ENCODE results near the gene LPCAT1.
"Not testable (repeated sequence)": the region's sequence is repeated elsewhere in the genome, so short reads cannot be mapped to it uniquely, and the experiment has no call there.

LPCAT1 gene

DNA sequence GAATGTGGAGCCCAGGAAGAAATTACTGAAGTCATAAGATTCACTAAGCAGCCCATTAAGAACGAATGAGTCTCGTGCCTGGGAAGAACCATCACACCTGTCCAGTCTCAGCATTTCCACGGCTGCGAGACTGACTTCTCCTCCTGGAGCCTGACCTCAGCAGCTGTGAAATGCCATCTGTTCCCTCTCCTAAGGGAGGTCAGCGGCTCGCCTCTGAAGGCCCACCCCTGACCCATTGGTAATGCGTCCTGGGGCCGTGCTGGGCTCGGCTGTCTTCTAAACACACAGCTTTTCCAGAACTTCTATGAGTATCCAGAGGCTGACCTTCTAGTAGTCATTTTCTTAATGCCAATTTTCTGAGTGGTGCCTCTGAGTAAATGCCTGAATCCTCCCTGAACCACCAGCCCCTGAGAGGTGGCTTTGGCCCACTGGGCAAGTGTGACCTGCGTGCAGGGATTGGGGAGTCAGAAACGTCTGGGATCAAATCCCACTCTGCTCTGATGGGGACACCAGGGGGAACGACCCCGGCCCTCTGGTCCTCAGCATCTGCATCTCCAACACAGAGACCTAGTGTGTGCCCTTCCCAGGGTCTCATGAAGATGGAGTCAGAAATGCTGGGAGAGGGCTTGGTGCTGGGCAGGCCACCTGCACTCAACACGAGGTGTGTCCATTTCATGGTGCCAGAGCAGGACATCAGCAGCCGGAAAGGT lies 84.2 kb downstream of the LPCAT1 start:
- DNase-seq = no peak

DNA sequence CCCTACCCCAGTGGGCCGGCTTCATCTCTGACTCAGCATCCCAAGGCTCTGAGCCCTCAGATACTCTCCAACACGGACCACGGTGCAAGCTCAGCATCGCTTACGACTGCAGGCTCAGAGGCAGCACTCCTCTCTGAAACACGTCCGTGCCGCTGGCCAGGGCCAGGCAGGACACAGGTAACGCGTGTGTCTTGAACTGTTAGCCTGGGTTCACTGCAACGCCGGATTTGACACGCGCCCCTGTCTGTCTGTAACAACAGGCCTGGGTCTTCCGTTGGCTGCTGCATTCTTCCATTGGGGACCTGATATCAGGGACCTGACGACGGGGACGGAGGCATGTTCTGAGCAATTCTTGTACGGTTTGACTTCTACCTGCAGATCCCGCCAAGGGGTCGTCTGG lies 84.9 kb downstream of the LPCAT1 start:
- no peak for DNase-seq

DNA sequence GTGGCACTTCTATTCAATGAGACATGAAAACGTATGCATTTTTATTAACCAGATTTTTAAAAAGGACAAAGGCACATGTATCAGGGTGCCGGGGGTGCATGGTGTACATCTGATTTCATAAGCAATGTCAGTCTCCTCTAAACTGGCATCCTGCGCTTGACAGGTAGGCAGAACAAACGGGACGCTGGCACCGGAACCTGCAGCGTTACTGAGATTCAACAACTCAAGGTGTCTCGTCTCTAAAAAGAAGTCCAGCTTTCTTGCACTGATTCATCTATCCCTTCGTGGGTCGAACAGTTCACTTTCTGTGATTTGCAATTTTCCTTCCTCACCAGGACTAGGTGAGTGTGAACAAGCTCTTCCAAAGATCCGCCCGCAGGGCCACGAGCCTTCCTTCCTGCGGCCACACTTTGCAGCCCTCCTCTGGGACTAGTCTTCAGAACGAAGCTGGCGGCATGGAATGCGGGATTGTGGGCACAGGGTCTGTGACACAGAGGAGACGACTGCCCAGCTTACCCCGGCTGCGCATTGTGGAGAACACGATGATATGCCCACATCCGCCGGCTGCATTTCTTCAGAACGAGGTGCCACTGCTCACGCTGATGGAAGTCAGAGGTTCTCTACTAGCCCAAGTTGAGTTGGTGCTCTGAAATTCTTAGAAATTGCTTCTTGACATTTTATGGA lies 85.7 kb downstream of the LPCAT1 start:
- DNase-seq = peak in 1 of 2 donors; percentile 6

DNA sequence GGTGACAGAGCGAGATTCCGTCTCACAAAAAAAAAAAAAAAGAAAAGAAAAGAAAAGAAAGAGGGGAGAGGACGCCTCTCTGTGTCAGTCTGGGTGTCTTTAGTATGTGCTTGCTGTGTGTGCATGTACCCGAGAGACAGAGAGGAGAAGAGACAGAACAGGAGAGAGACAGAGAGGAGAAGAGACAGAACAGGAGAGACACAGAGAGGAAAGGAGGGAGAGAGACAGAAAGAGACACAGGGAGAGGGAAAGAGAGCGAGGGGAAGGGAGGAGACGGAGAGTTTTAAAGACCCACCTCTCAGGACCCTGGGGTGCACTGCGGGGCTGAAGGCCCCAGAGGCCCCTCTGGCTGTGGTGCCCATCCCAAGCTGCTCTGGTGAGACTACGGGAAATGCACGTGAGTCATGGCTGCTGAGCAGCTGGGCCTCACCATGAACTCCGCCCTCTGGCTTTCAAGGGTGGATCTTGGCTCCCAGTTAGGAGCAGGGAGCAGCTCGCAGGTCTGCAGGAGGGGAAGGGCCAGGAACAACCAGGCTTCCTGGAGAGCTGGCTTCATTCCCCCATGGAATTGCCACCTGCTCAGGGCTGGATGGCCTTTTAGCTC lies 86.4 kb downstream of the LPCAT1 start:
- no peak for DNase-seq

DNA sequence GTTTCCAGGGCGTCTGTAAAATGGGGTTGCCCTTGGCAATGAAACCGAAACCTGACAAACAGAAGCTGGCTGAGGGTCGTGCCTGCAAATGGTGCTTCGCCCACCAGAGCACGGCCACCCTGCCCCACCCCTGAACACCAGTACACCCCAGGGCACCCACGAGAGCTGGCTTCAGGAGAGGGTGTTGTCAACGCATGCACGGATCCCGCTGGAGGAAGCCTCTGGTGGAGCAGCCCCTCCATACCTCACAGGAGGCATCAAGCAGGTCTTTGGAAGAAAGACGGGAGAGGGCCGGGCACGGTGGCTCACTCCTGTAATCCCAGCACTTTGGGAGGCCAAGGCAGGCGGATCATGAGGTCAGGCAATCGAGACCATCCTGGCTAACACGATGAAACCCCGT lies 87.1 kb downstream of the LPCAT1 start:
- DNase-seq = peak in 1 of 2 donors; percentile 10

DNA sequence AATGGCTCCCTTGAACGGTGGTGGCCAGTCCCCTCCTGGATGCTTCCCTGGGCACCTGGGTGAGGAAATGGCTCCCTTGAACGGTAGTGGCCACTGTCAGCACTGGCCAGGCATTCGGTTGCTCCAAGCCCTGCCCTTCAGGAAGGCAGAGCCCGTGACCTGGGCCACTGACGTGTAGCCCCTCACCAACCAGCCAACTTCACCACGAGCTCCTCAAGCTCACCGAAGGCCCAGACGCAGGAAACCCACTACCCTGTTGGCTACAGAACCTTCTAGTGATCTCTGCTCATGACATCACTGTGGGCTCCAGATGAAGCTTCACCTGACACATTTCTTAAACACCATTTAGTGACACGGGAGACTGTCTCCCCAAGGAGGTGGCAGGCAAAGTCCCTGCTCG lies 87.7 kb downstream of the LPCAT1 start:
- no peak for DNase-seq

DNA sequence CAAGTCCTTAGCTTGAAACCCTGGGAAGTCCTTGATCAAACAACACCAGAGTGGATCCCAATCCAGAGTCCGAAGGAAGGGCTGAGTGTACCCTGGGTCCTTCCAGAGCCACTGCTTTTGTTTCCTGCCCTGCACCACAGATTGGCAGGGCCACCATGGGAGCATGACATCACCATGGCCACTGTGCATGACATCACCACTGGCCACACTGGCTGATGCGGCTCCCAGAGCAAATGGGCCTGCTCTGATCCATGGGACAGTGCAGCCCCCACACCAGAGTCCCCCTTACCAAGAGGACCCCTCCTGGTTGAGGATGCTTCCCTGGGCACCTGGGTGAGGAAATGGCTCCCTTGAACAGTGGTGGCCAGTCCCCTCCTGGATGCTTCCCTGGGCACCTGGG lies 88.4 kb downstream of the LPCAT1 start:
- no peak for DNase-seq

DNA sequence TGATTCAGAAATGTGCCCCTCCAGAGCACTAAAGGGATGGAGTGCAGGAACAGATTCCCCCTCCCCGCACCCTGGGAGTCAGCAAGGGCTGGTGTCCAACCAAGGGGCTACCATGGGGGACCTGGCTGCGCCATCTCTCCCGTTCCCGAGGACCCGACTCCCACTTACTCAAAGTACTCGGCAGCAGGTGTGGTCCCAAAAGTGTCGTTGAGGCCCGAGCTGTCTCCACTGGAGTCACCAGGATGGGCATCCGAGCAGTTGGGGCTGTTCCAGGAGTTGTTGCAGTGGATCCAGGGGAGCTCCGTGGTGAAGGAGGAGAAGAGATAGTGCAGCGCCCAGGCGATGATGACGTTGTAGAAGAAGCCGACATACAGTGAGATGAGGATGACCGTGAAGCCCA lies 91.5 kb downstream of the LPCAT1 start:
- DNase-seq = no peak

DNA sequence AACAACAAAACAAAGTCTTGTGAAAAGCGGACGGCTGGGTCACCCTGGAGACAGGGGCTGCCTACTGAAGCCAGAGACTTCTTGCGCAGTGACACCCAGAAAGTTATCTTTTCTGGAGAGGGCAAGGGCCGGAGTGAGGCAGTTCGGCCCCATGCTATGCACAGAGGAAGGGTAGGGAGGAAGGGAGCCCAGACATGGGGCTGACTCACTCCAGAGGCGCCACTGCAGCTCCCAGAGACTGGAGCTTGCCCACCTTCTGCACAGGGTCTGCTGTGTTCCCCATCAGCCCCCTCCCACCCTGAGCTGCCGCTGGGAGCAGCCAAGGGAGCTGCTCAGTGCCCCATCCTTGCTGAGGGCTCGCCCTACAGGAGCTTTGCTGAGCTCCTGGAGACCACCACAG lies 91.9 kb downstream of the LPCAT1 start:
- no peak for DNase-seq

DNA sequence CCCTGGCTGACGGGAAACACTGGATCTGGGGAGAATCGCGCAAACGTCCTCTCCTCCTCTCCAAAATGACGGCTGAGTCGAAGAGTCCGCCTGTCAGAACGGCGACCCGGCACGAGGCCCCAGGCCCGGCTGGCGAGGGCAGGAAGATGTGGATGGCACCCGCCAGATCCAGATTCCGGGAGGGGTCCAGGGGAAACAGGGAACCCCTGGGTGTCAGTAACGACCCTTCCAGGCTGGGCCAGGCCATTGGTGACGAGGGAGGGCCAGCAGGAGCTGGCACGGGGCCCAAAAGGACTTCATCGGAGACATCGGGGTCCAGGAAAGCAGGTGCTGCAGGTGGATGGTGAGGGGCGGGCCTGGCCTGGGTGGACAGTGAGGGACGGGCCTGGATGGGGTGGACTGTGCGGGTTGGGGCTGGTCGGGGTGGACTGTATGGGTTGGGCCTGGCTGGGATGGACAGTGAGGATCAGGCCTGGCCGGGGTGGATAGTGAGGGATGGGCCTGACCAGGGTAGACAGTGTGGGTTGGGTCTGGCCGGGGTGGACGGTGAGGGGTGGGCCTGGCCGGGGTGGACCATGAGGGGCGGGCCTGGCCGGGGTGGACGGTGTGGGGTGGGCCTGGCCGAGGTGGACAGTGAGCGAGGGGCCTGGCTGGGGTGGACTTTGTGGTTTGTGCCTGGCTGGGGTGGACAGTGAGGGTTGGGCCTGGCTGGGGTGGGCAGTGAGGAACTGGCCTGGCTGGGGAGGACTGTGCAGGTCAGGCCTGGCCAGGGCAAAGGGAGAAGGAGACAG lies 92.5 kb downstream of the LPCAT1 start:
- no peak for DNase-seq

DNA sequence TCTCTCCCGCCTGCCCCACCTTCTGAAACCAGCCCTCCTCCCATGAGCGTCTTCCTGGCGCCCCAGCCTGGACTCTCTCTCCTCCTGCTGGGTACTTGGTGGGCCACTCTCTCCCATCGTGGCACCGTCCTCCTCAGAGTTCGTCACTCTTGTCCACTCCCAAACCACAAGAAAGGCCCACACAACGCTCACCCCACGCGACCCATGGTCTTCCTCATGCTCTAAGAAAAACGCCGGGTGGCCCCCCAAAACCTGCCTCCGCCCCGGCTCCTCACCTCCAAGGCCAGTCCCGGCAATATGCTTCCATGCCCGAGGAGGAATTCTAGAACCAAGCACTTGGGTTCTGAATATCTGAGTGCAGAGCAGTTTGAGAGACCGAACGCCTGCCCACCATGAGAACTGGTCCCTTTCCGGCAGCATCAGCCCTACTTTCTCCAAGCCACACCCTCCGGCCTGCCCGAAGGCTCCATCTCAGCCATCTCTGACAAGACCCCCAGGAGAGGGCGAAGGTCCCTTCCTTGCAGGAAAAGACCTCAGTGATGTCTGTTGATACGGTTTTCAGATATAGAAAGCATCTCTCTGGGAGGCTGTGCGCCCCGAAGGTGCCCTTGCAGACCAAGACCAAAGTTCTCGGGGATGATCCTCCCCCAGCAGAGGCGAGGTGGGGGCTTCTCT lies 93.5 kb downstream of the LPCAT1 start:
- no peak for DNase-seq

DNA sequence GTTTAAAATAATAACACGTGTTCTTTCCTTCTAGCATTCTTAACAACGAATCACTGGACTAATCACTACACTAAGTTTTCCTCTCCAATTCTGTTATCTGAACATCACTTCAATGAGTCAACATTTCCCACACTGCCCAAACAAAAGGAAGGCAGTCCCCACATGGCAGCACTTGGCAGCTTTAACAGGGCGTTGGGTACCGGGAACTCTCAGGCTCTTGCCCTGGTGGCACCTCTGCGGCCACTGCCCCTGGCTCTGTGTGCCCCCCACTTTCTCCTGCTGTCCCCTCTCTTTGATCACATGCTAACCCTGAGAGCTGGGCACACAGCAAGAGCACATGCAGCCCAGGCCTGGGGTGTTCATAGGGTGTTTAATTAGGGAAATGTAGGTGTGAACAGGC lies 94.3 kb downstream of the LPCAT1 start:
- DNase-seq = no peak

DNA sequence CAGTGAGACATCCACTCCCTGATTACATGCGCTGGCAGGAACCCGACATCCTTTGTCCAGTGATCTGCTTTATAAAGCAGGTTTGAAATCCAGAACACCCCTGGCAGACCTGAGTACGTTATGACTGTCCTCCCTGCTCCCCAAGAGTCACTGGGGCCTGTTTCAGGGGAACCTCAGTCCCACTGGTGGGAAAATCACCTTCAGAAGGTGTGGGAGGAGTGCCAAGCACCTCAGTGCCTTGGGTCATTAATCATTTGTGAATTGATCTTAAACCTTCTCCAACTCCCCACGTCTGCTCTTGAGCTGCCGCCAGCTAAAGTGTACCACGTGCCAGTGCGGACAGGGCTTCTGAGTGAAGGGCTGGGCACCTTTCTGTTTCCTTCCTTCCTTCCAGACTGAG lies 94.7 kb downstream of the LPCAT1 start:
- no peak for DNase-seq

DNA sequence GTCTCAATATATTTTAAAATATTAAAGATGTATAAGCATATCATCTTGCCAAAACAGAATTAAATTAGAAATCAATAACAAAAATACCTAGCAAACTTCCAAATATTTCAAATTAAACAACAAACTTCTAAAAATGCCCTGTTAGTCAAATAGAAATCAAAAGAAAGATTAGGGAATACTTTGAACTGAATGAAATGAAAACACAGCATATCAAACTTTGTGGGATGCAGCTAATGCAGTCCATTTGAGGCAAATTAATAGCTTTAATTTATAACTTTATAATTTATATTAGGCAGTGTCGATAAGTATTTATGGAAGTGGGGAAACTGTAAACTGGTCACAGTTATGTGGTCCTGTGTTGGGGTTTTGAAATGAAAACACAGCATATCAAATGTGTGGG lies 95.7 kb downstream of the LPCAT1 start:
- no peak for DNase-seq

DNA sequence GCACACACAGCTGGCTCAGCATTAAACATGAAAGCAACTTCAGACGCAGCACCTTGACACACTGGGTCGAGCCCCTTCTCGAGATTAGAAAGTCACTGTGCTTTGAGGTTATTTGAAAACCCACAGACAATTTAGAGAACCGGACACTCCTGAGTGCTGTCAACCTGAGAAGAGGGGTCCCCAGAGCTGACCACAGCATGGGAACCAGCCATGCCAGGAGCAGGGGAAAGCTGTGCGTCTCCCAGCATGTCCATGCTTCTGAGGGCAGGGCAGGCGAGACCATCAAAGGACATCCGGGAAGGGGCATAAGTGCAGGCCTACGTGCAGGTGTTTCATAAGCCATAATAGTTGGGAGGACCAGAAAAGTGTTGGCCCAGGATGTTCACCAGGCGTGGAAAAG lies 99.0 kb downstream of the LPCAT1 start:
- no peak for DNase-seq

DNA sequence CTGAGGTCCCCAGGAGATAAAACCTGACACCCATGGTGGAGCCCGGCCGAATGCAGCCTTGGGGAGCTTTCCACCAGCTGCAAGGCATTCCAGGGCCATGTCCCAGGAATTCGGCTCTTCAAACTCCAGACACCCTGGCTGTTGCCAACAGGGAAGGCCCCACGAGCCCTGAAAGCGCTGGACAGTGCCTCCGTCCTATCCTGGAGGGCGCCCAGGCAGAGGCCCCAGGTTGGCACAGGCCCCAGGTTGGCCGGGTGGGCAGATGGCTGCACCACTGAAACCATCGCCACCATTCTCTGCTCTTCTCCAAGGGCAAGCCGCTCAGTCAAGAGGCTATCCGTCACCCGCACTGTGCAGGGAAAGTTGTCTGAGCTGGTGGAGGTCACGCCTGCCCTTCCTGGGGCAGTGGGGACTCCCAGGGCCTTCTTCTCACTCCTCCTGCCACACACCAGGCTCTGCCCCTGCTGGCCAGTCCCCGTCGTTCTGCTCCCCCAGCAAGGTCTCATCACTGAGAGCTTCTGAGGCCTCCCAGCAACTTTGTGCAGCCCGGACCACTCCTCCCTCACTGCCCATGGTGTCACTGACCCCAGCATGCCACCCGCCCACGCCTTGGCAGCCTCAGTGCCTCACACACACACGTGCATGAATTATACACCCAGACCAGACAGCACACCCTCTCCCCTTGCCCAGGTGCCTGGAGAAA lies 99.7 kb downstream of the LPCAT1 start:
- DNase-seq = no peak

DNA sequence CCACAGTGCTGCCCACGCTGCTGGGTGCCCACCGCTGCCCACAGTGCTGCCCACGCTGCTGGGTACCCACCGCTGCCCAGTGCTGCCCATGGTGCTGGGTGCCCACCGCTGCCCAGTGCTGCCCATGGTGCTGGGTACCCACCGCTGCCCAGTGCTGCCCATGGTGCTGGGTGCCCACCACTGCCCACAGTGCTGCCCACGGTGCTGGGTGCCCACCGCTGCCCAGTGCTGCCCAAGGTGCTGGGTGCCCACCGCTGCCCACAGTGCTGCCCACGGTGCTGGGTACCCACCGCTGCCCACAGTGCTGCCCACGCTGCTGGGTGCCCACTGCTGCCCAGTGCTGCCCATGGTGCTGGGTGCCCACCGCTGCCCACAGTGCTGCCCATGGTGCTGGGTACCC lies 101.2 kb downstream of the LPCAT1 start:
- not testable (repeated sequence) for DNase-seq

DNA sequence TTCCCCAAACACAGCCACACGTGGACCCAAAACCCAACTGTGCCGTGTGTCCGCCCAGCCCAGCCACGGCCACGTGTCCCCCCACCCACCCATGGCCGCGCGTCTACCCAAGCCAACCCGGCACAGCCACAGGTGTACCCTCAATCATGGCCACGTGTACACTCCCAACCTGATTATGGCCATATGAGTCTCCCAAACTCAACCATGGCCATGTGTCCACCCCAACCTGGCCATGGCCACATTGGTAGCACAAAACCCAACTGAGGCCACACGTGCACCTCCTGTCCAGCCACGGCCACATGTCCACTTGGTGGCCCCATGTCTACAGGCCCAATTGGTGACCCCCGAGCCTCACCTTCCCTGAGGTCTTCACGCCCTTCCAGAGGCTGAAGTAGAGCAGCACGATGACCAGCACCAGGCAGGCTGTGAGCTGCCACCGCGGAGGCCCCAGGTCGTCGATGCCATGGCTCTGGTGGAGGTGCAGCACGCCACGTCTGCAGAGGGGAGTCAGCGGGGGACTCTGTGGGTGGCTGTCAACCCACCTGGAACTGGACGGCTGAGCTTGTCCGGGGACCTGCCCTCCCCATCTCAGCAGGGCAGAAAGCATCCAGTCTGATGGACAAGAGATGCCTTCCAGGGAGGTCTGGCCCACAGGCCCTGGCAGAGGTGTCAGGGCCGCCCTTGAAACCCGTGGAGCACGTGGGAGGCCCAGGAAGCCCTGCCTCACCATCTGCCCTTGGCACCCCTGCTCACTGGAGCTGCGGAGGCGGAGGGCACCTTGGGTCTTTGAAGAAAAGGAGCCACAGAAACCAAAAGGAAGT lies 102.0 kb downstream of the LPCAT1 start:
- no peak for DNase-seq

DNA sequence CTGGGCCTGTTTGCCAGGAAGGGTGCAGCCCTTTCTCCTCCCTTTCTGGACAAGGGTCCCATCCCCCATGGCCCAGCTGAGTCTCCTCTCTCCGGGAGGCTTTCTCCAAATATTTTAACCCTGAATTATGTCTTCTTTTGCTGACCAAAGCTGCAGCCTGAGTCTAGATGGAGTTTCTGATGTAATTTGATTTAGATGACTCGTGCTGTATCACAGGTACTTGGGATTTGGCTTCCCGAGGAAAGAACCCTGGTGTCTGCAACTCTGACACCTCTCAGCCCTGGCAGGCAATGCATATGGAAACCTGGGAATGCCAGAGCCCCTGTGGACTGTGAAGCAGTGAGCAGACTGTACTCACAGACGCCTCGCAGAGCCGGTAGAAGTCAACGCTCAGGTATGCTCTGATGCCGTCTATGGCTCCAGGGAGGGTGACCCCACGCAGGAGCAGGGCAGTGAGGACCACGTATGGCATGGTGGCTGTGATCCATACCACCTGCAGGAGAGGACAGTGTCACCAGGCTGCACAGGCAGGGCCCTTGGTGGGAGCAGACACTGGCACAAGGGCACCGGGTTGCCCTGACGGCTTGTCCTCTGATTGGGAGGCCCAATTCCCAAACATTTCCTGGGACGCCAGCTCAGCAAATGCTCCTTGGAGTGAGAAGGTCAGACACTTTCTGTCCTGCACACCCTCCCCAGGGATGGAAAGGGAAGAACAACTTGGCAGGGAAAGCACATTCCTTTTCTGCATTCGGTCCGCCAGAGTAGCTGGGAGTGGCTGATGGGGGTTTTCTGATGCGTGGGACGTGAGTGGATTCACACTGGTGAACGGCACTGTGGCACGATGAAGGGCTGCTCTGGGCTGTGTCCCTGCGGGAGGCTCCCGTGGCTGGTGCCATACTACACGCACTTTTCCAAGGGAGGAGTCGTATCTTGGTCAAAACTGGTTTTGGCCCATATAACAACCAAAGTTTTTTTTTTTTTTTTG lies 103.3 kb downstream of the LPCAT1 start:
- no peak for DNase-seq
